ENCODE data around the gene ANKDD1B.

- TF ChIP-seq CTCF (IDR thresholded peaks at IDR 0.05) (no peak), POLR2AphosphoS5 (IDR thresholded peaks at IDR 0.05; ENCODE audit: low read depth, low read length) (no peak), TCF7L2 (IDR thresholded peaks at IDR 0.05; ENCODE audit: low read depth, low read length) (no peak), SIN3A (IDR thresholded peaks at IDR 0.05; ENCODE audit: borderline replicate concordance, insufficient read depth, low read depth, low read length) (no peak)
- TF ChIP-seq, protein P1, sequence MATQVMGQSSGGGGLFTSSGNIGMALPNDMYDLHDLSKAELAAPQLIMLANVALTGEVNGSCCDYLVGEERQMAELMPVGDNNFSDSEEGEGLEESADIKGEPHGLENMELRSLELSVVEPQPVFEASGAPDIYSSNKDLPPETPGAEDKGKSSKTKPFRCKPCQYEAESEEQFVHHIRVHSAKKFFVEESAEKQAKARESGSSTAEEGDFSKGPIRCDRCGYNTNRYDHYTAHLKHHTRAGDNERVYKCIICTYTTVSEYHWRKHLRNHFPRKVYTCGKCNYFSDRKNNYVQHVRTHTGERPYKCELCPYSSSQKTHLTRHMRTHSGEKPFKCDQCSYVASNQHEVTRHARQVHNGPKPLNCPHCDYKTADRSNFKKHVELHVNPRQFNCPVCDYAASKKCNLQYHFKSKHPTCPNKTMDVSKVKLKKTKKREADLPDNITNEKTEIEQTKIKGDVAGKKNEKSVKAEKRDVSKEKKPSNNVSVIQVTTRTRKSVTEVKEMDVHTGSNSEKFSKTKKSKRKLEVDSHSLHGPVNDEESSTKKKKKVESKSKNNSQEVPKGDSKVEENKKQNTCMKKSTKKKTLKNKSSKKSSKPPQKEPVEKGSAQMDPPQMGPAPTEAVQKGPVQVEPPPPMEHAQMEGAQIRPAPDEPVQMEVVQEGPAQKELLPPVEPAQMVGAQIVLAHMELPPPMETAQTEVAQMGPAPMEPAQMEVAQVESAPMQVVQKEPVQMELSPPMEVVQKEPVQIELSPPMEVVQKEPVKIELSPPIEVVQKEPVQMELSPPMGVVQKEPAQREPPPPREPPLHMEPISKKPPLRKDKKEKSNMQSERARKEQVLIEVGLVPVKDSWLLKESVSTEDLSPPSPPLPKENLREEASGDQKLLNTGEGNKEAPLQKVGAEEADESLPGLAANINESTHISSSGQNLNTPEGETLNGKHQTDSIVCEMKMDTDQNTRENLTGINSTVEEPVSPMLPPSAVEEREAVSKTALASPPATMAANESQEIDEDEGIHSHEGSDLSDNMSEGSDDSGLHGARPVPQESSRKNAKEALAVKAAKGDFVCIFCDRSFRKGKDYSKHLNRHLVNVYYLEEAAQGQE (IDR thresholded peaks at IDR 0.05; ENCODE audit: insufficient read depth in 1 of 2, low read depth in 2 of 2, low read length in 1 of 2), result no peak
Measured at GRCh38 chr5:75614176-75614575, 2.9 kb downstream of the ANKDD1B start.

All from Panc1 (cell line).